Thoracic aorta (tissue), 2 donors: Measurements from ENCODE around the gene PTPRM. TPM values are rescaled to one million over a fixed set of nuclear protein-coding genes. Genes with fewer than 3 reads are reported as not detected.

Experiments
- ATAC-seq: fragments of 150-250 bp; one replicate; pipeline ENCODE4 v1.8.0; 2017; ENCODE audit warnings: low read depth; ENCODE audit not compliant: insufficient number of reproducible peaks, low FRiP score
- DNase-seq: peaks from one replicate; pipeline ENCODE4 v3.0.0-alpha.2; 2020; ENCODE audit warnings: low spot score
- H3K27ac ChIP-seq, 2 donors: fragments of 200-600 bp; sonication (generic); 1 replicate in 1 of 2; 2 replicates in 1 of 2; pipeline ENCODE4 v1.5.1; 2016; ENCODE audit warnings: mild to moderate bottlenecking in 2 of 2, moderate library complexity in 2 of 2
- H3K27me3 ChIP-seq: fragments of 200-600 bp; sonication (generic); replicated peaks from 2 replicates; pipeline ENCODE4 v1.6.0; 2016; ENCODE audit warnings: mild to moderate bottlenecking; ENCODE audit not compliant: insufficient read depth
- H3K36me3 ChIP-seq: fragments of 200-600 bp; sonication (generic); one replicate; pipeline ENCODE4 v1.5.1; 2016
- H3K4me1 ChIP-seq, 2 donors: fragments of 200-600 bp; sonication (generic); 1 replicate in 1 of 2; 2 replicates in 1 of 2; pipeline versions ENCODE4 v1.5.1 to v1.6.0; 2016; ENCODE audit warnings: low read depth in 2 of 2, mild to moderate bottlenecking in 1 of 2; ENCODE audit not compliant: control insufficient read depth in 1 of 2
- H3K4me3 ChIP-seq: fragments of 200-600 bp; sonication (generic); 2 replicates; pipeline ENCODE4 v1.5.1; 2016; ENCODE audit warnings: mild to moderate bottlenecking
- H3K9me3 ChIP-seq: fragments of 200-600 bp; sonication (generic); 2 replicates; pipeline ENCODE4 v1.5.1; 2016
- total RNA-seq, 2 donors: library from RNA; depleted of rRNA; stranded (reverse); fragments of >200 nt; gene quantifications; one replicate each; pipeline versions ENCODE4 v1.1.0 to v1.2.3, GENCODE V29; 2016
- TF ChIP-seq, protein P1 (sequence below): fragments of 200-600 bp; sonication (generic); IDR thresholded peaks from one replicate; pipeline ENCODE4 v1.5.1; 2019; ENCODE audit warnings: antibody characterized with exemption

PTPRM gene
- total RNA-seq, 2 donors from 2014 or later, result 90.3 to 102 TPM

DNA sequence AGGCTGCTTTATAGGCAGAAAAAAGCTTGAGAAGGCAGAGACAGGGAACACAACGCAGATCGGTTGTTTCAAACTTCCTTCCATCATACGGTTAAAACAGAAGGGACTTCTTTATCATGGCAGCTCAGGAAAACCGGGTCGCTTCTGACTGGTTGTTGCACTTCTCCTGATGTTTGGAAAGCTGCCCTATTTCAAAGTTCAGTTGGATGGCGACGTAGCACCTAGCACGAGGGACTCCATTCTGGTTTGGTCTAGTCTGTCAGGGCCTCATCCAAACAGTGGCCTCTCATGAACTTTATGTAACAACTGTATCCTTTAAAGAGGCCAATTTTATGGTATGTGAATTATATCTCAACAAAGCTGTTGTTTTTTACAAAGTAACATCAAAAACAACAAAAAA, 832.0 kb downstream of the PTPRM start:
- ATAC-seq, result no peak
- DNase-seq, result no peak
- Histone ChIP-seq H3K9me3 (no peaks in the 10 kb centered on the region), H3K4me1 (no peaks in the 10 kb centered on the region), H3K27me3 (no peaks in the 10 kb centered on the region), H3K36me3 (peaks cover 16% of the 10 kb centered on the region), H3K27ac (no peak overlapping the region), H3K4me3 (no peak overlapping the region)
- TF ChIP-seq, protein P1, sequence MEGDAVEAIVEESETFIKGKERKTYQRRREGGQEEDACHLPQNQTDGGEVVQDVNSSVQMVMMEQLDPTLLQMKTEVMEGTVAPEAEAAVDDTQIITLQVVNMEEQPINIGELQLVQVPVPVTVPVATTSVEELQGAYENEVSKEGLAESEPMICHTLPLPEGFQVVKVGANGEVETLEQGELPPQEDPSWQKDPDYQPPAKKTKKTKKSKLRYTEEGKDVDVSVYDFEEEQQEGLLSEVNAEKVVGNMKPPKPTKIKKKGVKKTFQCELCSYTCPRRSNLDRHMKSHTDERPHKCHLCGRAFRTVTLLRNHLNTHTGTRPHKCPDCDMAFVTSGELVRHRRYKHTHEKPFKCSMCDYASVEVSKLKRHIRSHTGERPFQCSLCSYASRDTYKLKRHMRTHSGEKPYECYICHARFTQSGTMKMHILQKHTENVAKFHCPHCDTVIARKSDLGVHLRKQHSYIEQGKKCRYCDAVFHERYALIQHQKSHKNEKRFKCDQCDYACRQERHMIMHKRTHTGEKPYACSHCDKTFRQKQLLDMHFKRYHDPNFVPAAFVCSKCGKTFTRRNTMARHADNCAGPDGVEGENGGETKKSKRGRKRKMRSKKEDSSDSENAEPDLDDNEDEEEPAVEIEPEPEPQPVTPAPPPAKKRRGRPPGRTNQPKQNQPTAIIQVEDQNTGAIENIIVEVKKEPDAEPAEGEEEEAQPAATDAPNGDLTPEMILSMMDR, result no peak

DNA sequence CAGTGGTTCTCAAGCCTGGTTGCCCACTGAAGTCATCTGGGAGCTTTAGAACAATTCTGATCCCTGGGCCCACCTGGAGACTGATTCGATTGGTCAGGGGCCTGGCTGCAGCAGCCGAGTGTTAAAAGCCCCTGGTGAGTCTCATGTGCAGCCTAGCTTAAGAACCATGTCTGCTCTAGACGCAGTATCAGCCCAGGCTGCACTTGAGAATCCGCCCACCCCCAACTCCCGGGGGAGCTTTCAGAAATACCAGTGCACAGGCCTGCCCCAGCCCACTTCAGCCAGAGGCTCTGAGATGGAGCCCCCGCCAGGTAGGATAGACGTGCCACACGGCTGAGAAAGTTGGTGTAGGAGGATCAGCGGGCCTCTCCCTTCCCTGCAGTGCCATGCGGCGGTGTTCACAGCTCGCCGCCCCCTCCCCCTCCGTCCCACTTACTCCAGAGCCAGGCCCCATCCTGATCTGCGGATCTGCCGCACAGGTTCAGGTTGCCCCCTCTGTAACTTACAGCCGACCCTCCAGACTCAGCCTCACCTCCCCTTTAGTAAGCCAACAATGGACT, 833.2 kb downstream of the PTPRM start:
- Histone ChIP-seq H3K9me3 (no peaks in the 10 kb centered on the region), H3K36me3 (peaks cover 15% of the 10 kb centered on the region), H3K27ac (no peak overlapping the region), H3K4me1 (no peaks in the 10 kb centered on the region), H3K27me3 (no peaks in the 10 kb centered on the region), H3K4me3 (no peak overlapping the region)
- ATAC-seq (no peak), DNase-seq (no peak)
- TF ChIP-seq, protein P1, result no peak

DNA sequence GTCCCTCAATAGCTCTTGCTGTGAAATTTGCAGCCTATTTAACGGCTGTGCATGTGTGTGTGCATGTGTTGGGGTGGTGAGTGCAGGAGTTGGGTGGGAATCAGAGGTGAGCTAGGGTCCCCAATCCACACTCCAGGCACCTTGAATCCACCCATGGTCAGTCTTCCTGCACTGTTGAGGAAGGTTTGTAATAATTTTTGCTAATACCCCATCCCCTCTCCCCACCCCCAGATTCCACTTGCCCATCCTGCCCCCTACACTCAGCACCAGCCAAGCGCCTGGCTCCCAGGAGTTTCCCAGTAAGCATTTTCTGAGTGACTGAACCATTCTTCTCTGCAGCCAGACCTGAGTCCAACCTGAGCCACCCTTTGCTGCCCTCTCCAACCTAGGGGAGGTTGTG, 833.7 kb downstream of the PTPRM start:
- Histone ChIP-seq H3K36me3 (peaks cover 14% of the 10 kb centered on the region), H3K27ac (no peak overlapping the region)

DNA sequence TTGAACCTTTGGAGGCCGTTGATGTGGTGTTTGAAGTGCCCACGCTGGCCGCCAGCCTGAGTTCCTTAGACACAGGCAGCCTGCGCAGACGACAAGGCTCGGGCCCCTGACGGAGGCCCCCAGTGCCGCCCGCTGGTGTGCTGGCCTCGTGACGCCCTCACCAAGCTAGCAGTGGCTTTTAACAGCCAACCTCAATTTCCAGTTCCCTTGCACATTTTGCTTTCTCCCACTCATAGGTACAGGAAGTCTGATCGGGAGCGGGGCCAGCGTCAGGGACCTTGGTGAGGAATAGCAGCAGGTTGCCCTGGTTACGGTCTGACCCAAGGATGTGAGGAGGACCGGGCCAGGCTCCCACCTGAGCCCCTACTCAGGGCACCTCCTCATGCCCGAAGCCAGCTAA, 834.5 kb downstream of the PTPRM start:
- H3K36me3 ChIP-seq, result peaks cover 14% of the 10 kb centered on the region
- H3K9me3 ChIP-seq, result no peaks in the 10 kb centered on the region
- DNase-seq, result no peak
- H3K27ac ChIP-seq, result no peak overlapping the region
- H3K27me3 ChIP-seq, result no peaks in the 10 kb centered on the region
- TF ChIP-seq, protein P1, result no peak
- no peak for ATAC-seq
- no peak overlapping the region for H3K4me3 ChIP-seq
- no peaks in the 10 kb centered on the region for H3K4me1 ChIP-seq

More for the DNA sequence above, 833.7 kb downstream of the PTPRM start:
- DNase-seq, result no peak
- H3K4me1 ChIP-seq, result no peaks in the 10 kb centered on the region
- no peaks in the 10 kb centered on the region for H3K27me3 ChIP-seq
- H3K4me3 ChIP-seq, result no peak overlapping the region
- no peak for ATAC-seq
- TF ChIP-seq, protein P1, result no peak
- H3K9me3 ChIP-seq, result no peaks in the 10 kb centered on the region

DNA sequence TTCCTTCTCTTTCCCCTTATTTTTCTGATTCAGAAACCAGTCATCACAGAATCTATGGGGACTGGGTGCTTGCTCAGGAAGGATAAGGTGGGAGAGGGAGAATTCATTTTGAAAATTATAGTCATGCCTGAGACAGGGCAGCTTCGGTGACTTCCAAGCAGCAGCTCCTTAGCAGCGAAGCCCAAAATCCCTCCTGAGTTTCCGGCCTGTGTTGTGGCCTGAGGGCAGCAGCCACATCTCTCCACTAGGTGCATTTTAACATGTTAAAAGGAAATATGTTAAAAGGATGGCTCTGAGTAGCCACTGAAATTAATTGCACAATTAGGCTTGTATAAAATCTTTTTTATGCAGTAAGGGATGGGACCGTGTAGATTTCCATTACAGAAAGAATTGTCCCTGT, 835.1 kb downstream of the PTPRM start:
- TF ChIP-seq, protein P1, result no peak
- Histone ChIP-seq H3K4me1 (no peaks in the 10 kb centered on the region), H3K36me3 (peaks cover 11% of the 10 kb centered on the region), H3K27ac (no peak overlapping the region), H3K4me3 (no peak overlapping the region), H3K27me3 (no peaks in the 10 kb centered on the region), H3K9me3 (no peaks in the 10 kb centered on the region)
- ATAC-seq, result no peak
- no peak for DNase-seq
